Brain microvascular endothelial cell (primary cell): ENCODE measurements around the gene DCLK1.

Experiments
- DNase-seq: peaks from one replicate; pipeline ENCODE4 v3.0.0-alpha.2; 2020
- H3K27ac ChIP-seq: fragments of 250-450 bp; sonication (Bioruptor Pico); 2 replicates; pipeline ENCODE4 v1.5.1; 2020; ENCODE audit warnings: mild to moderate bottlenecking, moderate library complexity
- H3K27me3 ChIP-seq: fragments of 250-450 bp; sonication (Bioruptor Pico); replicated peaks from 2 replicates; pipeline ENCODE4 v1.5.1; 2020; ENCODE audit warnings: mild to moderate bottlenecking
- H3K36me3 ChIP-seq: fragments of 250-450 bp; sonication (Bioruptor Pico); replicated peaks from 2 replicates; pipeline ENCODE4 v1.5.1; 2020; ENCODE audit warnings: mild to moderate bottlenecking
- H3K4me3 ChIP-seq: 2 replicates; pipeline ENCODE4 v1.5.1; 2011; ENCODE audit warnings: low read depth, mild to moderate bottlenecking, control low read depth, low read length, moderate library complexity
- in situ Hi-C: cut with HindIII; loops from 2 replicates; pipeline ENCODE4 v1.10.0; 2017; ENCODE audit warnings: low sequenced_read_pairs, low pct_ligation_motif_present
- TF ChIP-seq, protein P1 (sequence below): IDR thresholded peaks from 2 replicates; pipeline ENCODE4 v1.5.1; 2011; ENCODE audit warnings: low read depth, mild to moderate bottlenecking, moderate library complexity, low read length, control low read depth, inconsistent platforms; ENCODE audit errors: missing control alignments

The DCLK1 gene

GRCh38 chr13:36058116-36058515 is 73.1 kb downstream of the DCLK1 start:
- in situ Hi-C loops = no loop called here
- DNase-seq = no peak
- Histone ChIP-seq H3K4me3 (no peak overlapping the region), H3K27ac (no peak overlapping the region), H3K36me3 (no peaks in the 10 kb centered on the region), H3K27me3 (no peaks in the 10 kb centered on the region)
- TF ChIP-seq, protein P1, sequence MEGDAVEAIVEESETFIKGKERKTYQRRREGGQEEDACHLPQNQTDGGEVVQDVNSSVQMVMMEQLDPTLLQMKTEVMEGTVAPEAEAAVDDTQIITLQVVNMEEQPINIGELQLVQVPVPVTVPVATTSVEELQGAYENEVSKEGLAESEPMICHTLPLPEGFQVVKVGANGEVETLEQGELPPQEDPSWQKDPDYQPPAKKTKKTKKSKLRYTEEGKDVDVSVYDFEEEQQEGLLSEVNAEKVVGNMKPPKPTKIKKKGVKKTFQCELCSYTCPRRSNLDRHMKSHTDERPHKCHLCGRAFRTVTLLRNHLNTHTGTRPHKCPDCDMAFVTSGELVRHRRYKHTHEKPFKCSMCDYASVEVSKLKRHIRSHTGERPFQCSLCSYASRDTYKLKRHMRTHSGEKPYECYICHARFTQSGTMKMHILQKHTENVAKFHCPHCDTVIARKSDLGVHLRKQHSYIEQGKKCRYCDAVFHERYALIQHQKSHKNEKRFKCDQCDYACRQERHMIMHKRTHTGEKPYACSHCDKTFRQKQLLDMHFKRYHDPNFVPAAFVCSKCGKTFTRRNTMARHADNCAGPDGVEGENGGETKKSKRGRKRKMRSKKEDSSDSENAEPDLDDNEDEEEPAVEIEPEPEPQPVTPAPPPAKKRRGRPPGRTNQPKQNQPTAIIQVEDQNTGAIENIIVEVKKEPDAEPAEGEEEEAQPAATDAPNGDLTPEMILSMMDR = no peak

GRCh38 chr13:36057547-36057946 is 73.6 kb downstream of the DCLK1 start:
- in situ Hi-C loops = no loop called here
- Histone ChIP-seq H3K36me3 (no peaks in the 10 kb centered on the region), H3K4me3 (no peak overlapping the region), H3K27me3 (no peaks in the 10 kb centered on the region), H3K27ac (no peak overlapping the region)
- no peak for DNase-seq
- TF ChIP-seq, protein P1 = no peak

- peak; percentile 5 for DNase-seq
- no peaks in the 10 kb centered on the region for H3K27me3 ChIP-seq
- in situ Hi-C loops = no loop called here
- no peaks in the 10 kb centered on the region for H3K36me3 ChIP-seq
- TF ChIP-seq, protein P1 = no peak
- no peak overlapping the region for H3K27ac ChIP-seq
- H3K4me3 ChIP-seq = no peak overlapping the region
These were observed 74.1 kb downstream of the DCLK1 start for GRCh38 chr13:36057041-36057440.

- H3K27ac ChIP-seq = no peak overlapping the region
- DNase-seq = no peak
- in situ Hi-C loops = no loop called here
- H3K27me3 ChIP-seq = no peaks in the 10 kb centered on the region
- no peaks in the 10 kb centered on the region for H3K36me3 ChIP-seq
- H3K4me3 ChIP-seq = no peak overlapping the region
- TF ChIP-seq, protein P1 = no peak
These were observed 75.8 kb downstream of the DCLK1 start for GRCh38 chr13:36055366-36055765.

DNA sequence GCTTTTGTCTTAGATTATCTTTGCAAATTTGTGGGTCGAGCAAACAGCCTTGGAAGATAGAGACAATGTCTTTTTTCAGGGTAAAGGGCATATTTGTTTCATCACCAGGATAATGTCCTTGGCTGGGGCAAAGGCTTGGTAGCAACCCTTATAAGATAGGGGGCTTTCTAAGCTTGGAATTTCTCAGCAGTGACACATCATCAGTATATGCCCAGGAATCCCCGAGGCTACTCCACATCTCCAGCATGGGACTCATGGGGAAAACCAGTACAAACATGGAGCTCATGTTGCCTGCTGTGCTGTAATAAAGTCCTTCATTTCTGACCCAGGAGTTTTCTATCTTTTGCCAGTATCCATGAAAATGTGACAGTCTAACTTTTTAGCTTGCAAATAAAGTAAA is 77.1 kb downstream of the DCLK1 start:
- no peak for DNase-seq
- Histone ChIP-seq H3K4me3 (no peak overlapping the region), H3K36me3 (no peaks in the 10 kb centered on the region), H3K27ac (no peak overlapping the region), H3K27me3 (no peaks in the 10 kb centered on the region)
- in situ Hi-C loops = no loop called here
- TF ChIP-seq, protein P1 = no peak

GRCh38 chr13:36051082-36051481 is 80.1 kb downstream of the DCLK1 start:
- in situ Hi-C loops = no loop called here
- TF ChIP-seq, protein P1 = no peak
- no peaks in the 10 kb centered on the region for H3K36me3 ChIP-seq
- H3K27me3 ChIP-seq = no peaks in the 10 kb centered on the region
- no peak overlapping the region for H3K27ac ChIP-seq
- no peak for DNase-seq
- no peak overlapping the region for H3K4me3 ChIP-seq
